IMR-90 (cell line): Measurements from ENCODE around the gene MORN5. TPM values are rescaled to one million over a fixed set of nuclear protein-coding genes. Genes with fewer than 3 reads are reported as not detected.

Experiments
- ATAC-seq: fragments of 200-7000 bp; cut with Tn5 transposase; 2 replicates; pipeline ENCODE4 v1.9.1; 2020; ENCODE audit warnings: low read depth, mild to moderate bottlenecking, moderate library complexity
- BruUV-seq: library from RNA; stranded (reverse); fragments of 400-500 nt; replicated peaks from 2 replicates; lab custom pipeline; 2021; lab: Mats Ljungman, UMichigan
- CTCF ChIA-PET: fragments of 300-600 bp; formaldehyde crosslinking; extraction: SDS; loops from one replicate; lab custom pipeline; 2021; ENCODE audit warnings: antibody characterized with exemption; lab: Yijun Ruan, JAX
- POLR2A ChIA-PET: fragments of 300-600 bp; sonication (Branson Sonifier 250); formaldehyde crosslinking; loops from one replicate; lab custom pipeline; 2022; ENCODE audit warnings: antibody characterized with exemption; ENCODE audit not compliant: unreplicated experiment; lab: Charles Lee
- DNase-seq: peaks from one replicate; pipeline ENCODE4 v3.0.0; 2013
- H2AFZ ChIP-seq: replicated peaks from 2 replicates; pipeline ENCODE3; 2013; ENCODE audit warnings: low read length, mild to moderate bottlenecking; ENCODE audit not compliant: poor library complexity
- H2AK5ac ChIP-seq: 2 replicates; pipeline ENCODE4 v1.6.1; 2013; ENCODE audit warnings: low read depth, low read length, inconsistent platforms
- H2AK9ac ChIP-seq: replicated peaks from 2 replicates; pipeline ENCODE3; 2013; ENCODE audit warnings: mild to moderate bottlenecking, low read depth, low read length, moderate library complexity; ENCODE audit not compliant: poor library complexity
- H2BK120ac ChIP-seq: 2 replicates; pipeline ENCODE4 v1.6.1; 2013; ENCODE audit warnings: low read depth, low read length, inconsistent platforms
- H2BK15ac ChIP-seq: 3 replicates; pipeline ENCODE4 v1.6.1; 2013; ENCODE audit warnings: low read depth, low read length, inconsistent platforms
- H2BK20ac ChIP-seq: 2 replicates; pipeline ENCODE4 v1.6.1; 2013; ENCODE audit warnings: low read depth, mild to moderate bottlenecking, inconsistent platforms, low read length, moderate library complexity
- H2BK5ac ChIP-seq: 2 replicates; pipeline ENCODE4 v1.6.1; 2013; ENCODE audit warnings: mild to moderate bottlenecking, low read depth, low read length, inconsistent platforms; ENCODE audit not compliant: poor library complexity, severe bottlenecking
- H3K14ac ChIP-seq: replicated peaks from 2 replicates; pipeline ENCODE4 v1.6.1; 2013; ENCODE audit warnings: low read depth, low read length, inconsistent platforms
- H3K18ac ChIP-seq: 2 replicates; pipeline ENCODE4 v1.6.1; 2013; ENCODE audit warnings: low read depth, low read length, control low read depth
- H3K23ac ChIP-seq: 2 replicates; pipeline ENCODE4 v1.6.1; 2013; ENCODE audit warnings: low read depth, low read length, inconsistent platforms
- H3K27ac ChIP-seq: 2 replicates; pipeline ENCODE4 v1.5.1; 2013; ENCODE audit warnings: mild to moderate bottlenecking, control low read depth, low read length; ENCODE audit not compliant: insufficient read depth
- H3K27me3 ChIP-seq: 2 replicates; pipeline ENCODE4 v1.6.1; 2013; ENCODE audit warnings: low read length; ENCODE audit not compliant: control insufficient read depth, insufficient read depth
- H3K36me3 ChIP-seq: 2 replicates; pipeline ENCODE4 v1.6.1; 2013; ENCODE audit warnings: low read length, mixed read lengths; ENCODE audit not compliant: control insufficient read depth, insufficient read depth
- H3K4ac ChIP-seq: 2 replicates; pipeline ENCODE4 v1.6.1; 2013; ENCODE audit warnings: low read depth, low read length, inconsistent platforms
- H3K4me1 ChIP-seq: 2 replicates; pipeline ENCODE4 v1.6.1; 2013; ENCODE audit warnings: low read length, mixed read lengths; ENCODE audit not compliant: control insufficient read depth, insufficient read depth
- H3K4me2 ChIP-seq: 2 replicates; pipeline ENCODE4 v1.6.1; 2013; ENCODE audit warnings: low read depth, mild to moderate bottlenecking, control low read depth, low read length, moderate library complexity
- H3K4me3 ChIP-seq: 2 replicates; pipeline ENCODE4 v1.5.1; 2013; ENCODE audit warnings: low read depth, mild to moderate bottlenecking, control low read depth, low read length, moderate library complexity; ENCODE audit not compliant: insufficient read depth
- H3K56ac ChIP-seq: 2 replicates; pipeline ENCODE4 v1.6.1; 2013; ENCODE audit warnings: low read length, inconsistent platforms; ENCODE audit not compliant: insufficient read depth; ENCODE audit errors: extremely low read depth
- H3K79me1 ChIP-seq, 2 experiments: 2 replicates each; pipeline ENCODE4 v1.6.1; 2013; ENCODE audit warnings: low read length in 2 of 2, inconsistent platforms in 1 of 2, low read depth in 1 of 2
- H3K9ac ChIP-seq: 2 replicates; pipeline ENCODE4 v1.6.1; 2013; ENCODE audit warnings: low read depth, low read length, control low read depth
- H3K9me1 ChIP-seq: 2 replicates; pipeline ENCODE4 v1.6.1; 2013; ENCODE audit warnings: low read length, inconsistent platforms; ENCODE audit not compliant: insufficient read depth
- H3K9me3 ChIP-seq: 2 replicates; pipeline ENCODE4 v1.6.1; 2013; ENCODE audit warnings: low read length; ENCODE audit not compliant: control insufficient read depth, insufficient read depth
- H4K20me1 ChIP-seq: 2 replicates; pipeline ENCODE4 v1.6.1; 2013; ENCODE audit warnings: low read length, inconsistent platforms; ENCODE audit not compliant: insufficient read depth
- H4K5ac ChIP-seq: 2 replicates; pipeline ENCODE4 v1.6.1; 2013; ENCODE audit warnings: mild to moderate bottlenecking, low read depth, low read length, control low read depth
- H4K8ac ChIP-seq, 2 experiments: 2 replicates each; pipeline ENCODE4 v1.6.1; 2013; ENCODE audit warnings: low read depth in 2 of 2, low read length in 2 of 2, control low read depth in 1 of 2, inconsistent platforms in 1 of 2
- H4K91ac ChIP-seq: 2 replicates; pipeline ENCODE4 v1.6.1; 2013; ENCODE audit warnings: low read depth, low read length, inconsistent platforms; ENCODE audit not compliant: insufficient read depth
- BHLHE40 ChIP-seq: fragments of 150-350 bp; IDR thresholded peaks from 2 replicates; pipeline ENCODE4 v1.6.1; 2016; ENCODE audit warnings: mild to moderate bottlenecking, low read depth, low read length
- POLR2A ChIP-seq: IDR thresholded peaks from 2 replicates; pipeline ENCODE4 v1.6.1; 2012; ENCODE audit warnings: mild to moderate bottlenecking, low read depth, low read length
- WGBS, 2 experiments: methylation state at CpG; one replicate each; pipeline versions ENCODE4 v1.1.5 to v1.1.7; 2013; ENCODE audit warnings: missing lambda C conversion rate in 2 of 2; ENCODE audit not compliant: insufficient read length in 1 of 2; ENCODE audit errors: extremely low coverage in 2 of 2; 5-methylcytosine and 5-hydroxymethylcytosine counted together
- dilution Hi-C: fragments of 300-500 bp; cut with HindIII; formaldehyde crosslinking; loops from one replicate; pipeline ENCODE4 v1.14.3; 2018; ENCODE audit warnings: low sequenced_read_pairs; ENCODE audit not compliant: unreplicated experiment
- in situ Hi-C: fragments of 300-500 bp; cut with MboI; formaldehyde crosslinking; loops from 3 replicates; pipeline ENCODE4 v1.14.3; 2019; ENCODE audit warnings: low sequenced_read_pairs, inconsistent platforms, mixed read lengths
- intact Hi-C: fragments of 100-400 bp; cut with micrococcal nuclease; formaldehyde crosslinking; loops from 2 replicates; pipeline ENCODE4 v1.10.0; 2022
- polyA plus RNA-seq, 3 experiments: library from polyadenylated mRNA; depleted of rRNA; stranded (reverse); fragments of >200 nt; gene quantifications; 2 replicates each; pipeline ENCODE4 v1.2.3, GENCODE V29; 2012; ENCODE audit warnings: low replicate concordance in 1 of 3
- total RNA-seq: library from RNA; depleted of rRNA; stranded (reverse); fragments of >200 nt; gene quantifications from 2 replicates; pipeline ENCODE4 v1.2.3, GENCODE V29; 2012

Gene MORN5
- total and polyA plus RNA-seq, 2 of the 4 experiments (the other 2 are of a cell fraction), result not detected

- dilution Hi-C loops, result no loop called here
- DNase-seq, result no peak
- no peak overlapping the region for H2AFZ ChIP-seq
- no peak overlapping the region for H3K27ac ChIP-seq
- H3K4me3 ChIP-seq, result no peak overlapping the region
- no peak for ATAC-seq
- no peak overlapping the region for H3K14ac ChIP-seq
- H2AK9ac ChIP-seq, result no peak overlapping the region
- H4K5ac ChIP-seq, result no peak overlapping the region
- no peak overlapping the region for H3K18ac ChIP-seq
- no peak overlapping the region for H2BK20ac ChIP-seq
- intact Hi-C loops, result no loop called here
- H3K36me3 ChIP-seq, result peaks cover 27% of the 10 kb centered on the region
- H4K8ac ChIP-seq, result no peak overlapping the region
- H3K4me2 ChIP-seq, result no peak overlapping the region
- H3K4me1 ChIP-seq, result peaks cover 2% of the 10 kb centered on the region; the same call in 1 of the 2 replicates
- TF ChIP-seq BHLHE40, result no peak
- no peak for TF ChIP-seq POLR2A
- H2AK5ac ChIP-seq, result no peak overlapping the region
- no peaks in the 10 kb centered on the region for H4K20me1 ChIP-seq
- H3K56ac ChIP-seq, result no peak overlapping the region
- no peak overlapping the region for H3K23ac ChIP-seq
- no peaks in the 10 kb centered on the region for H3K9me3 ChIP-seq
- H2BK120ac ChIP-seq, result no peak overlapping the region
- H2BK15ac ChIP-seq, result no peak overlapping the region
- ChIA-PET CTCF (interaction anchor here (0.6 to 2.2 kb wide), 3 partner anchors 11 to 45 kb away, joined by 3 to 6 read pairs (median 5); no protein-coding TSS in a partner anchor), POLR2A (no interaction called here)
- in situ Hi-C loops, result no loop called here
- H3K4ac ChIP-seq, result no peak overlapping the region
- H4K91ac ChIP-seq, result no peak overlapping the region
- H3K9me1 ChIP-seq, result peaks cover 8% of the 10 kb centered on the region; the same call in 1 of the 2 replicates
- no peak overlapping the region for H3K9ac ChIP-seq
- H2BK5ac ChIP-seq, result no peak overlapping the region
- no TSS peak for BruUV-seq
- WGBS, 2 experiments, result 70% methylated on average over 8 of the region's 14 CpGs; no CpG with 5 or more reads in 1 of the 2 experiments
- no peaks in the 10 kb centered on the region for H3K79me1 ChIP-seq
- no peaks in the 10 kb centered on the region for H3K27me3 ChIP-seq
Observed at GRCh38 chr9:122143876-122144405, 15.8 kb upstream of the MORN5 start.
